ENCODE measurements around the gene SCAPER. TPM values are rescaled to one million over a fixed set of nuclear protein-coding genes. Genes with fewer than 3 reads are reported as not detected.
A peak's percentile ranks its signal among the peaks of the same experiment; 100 is the strongest.

The SCAPER gene
- total and polyA plus RNA-seq, 11 donors: 6.7 to 53.9 (median 38.3) TPM

GRCh38 chr15:76647612-76648011, 257.5 kb downstream of the SCAPER start:
- Histone ChIP-seq H3K4me3 (no peak overlapping the region), H3K4me1 (no peaks in the 10 kb centered on the region), H3K27ac (no peak overlapping the region), H3K9me3 (peaks cover 0 to 24% (median 0%) of the 10 kb centered on the region in 12 donors), H3K36me3 (peaks cover 0 to 17% (median 0%) of the 10 kb centered on the region in 9 donors), H3K27me3 (no peaks in the 10 kb centered on the region)
- TF ChIP-seq POLR2A (IDR thresholded peaks at IDR 0.05) (no peak), CTCF (IDR thresholded peaks at IDR 0.05) (no peak)
- intact Hi-C loops (cut with DNase I): loop anchor here in 1 of 10 donors (10.0 kb wide), 1 partner anchor 207 kb away; no protein-coding TSS in a partner anchor
- ATAC-seq (no peak), DNase-seq (no peak)
- WGBS, 4 donors: 92 to 96% (median 94%) methylated on average over 2 of the region's 2 CpGs

GRCh38 chr15:76644646-76645045, 260.5 kb downstream of the SCAPER start:
- 93 to 98% (median 97%) methylated on average over 1 of the region's 1 CpG for WGBS, 4 donors
- H3K4me1 ChIP-seq: no peaks in the 10 kb centered on the region
- H3K36me3 ChIP-seq: peaks cover 0 to 17% (median 0%) of the 10 kb centered on the region in 9 donors
- TF ChIP-seq POLR2A (IDR thresholded peaks at IDR 0.05): no peak
- TF ChIP-seq CTCF (IDR thresholded peaks at IDR 0.05): no peak
- no peak overlapping the region for H3K27ac ChIP-seq
- DNase-seq (no peak), ATAC-seq (no peak)
- intact Hi-C loops (cut with DNase I): loop anchor here in 1 of 10 donors (10.0 kb wide), 1 partner anchor 210 kb away; no protein-coding TSS in a partner anchor
- H3K4me3 ChIP-seq: no peak overlapping the region
- H3K9me3 ChIP-seq: peaks cover 0 to 15% (median 0%) of the 10 kb centered on the region in 12 donors
- no peaks in the 10 kb centered on the region for H3K27me3 ChIP-seq

GRCh38 chr15:76642671-76643070, 262.5 kb downstream of the SCAPER start:
- intact Hi-C loops (cut with DNase I): loop anchor here in 1 of 10 donors (10.0 kb wide), 1 partner anchor 212 kb away; no protein-coding TSS in a partner anchor
- DNase-seq (no peak), ATAC-seq (no peak)
- no peak overlapping the region for H3K27ac ChIP-seq
- no peak overlapping the region for H3K4me3 ChIP-seq
- peaks cover 0 to 8% (median 0%) of the 10 kb centered on the region in 9 donors for H3K36me3 ChIP-seq
- TF ChIP-seq POLR2A (IDR thresholded peaks at IDR 0.05): no peak
- TF ChIP-seq CTCF (IDR thresholded peaks at IDR 0.05): peak; percentile 24 to 52 (median 42)
- no peaks in the 10 kb centered on the region for H3K4me1 ChIP-seq
- no peaks in the 10 kb centered on the region for H3K27me3 ChIP-seq
- peaks cover 0 to 2% (median 0%) of the 10 kb centered on the region in 12 donors for H3K9me3 ChIP-seq

- H3K9me3 ChIP-seq: peaks cover 0 to 13% (median 5%) of the 10 kb centered on the region in 12 donors
- H3K27me3 ChIP-seq: no peaks in the 10 kb centered on the region
- intact Hi-C loops (cut with DNase I): loop anchor here in 1 of 10 donors (2.0 kb wide), 1 partner anchor 20 kb away; no protein-coding TSS in a partner anchor
- H3K4me1 ChIP-seq: peaks cover 0 to 9% (median 0%) of the 10 kb centered on the region in 12 donors
- WGBS, 4 donors: 90 to 98% (median 95%) methylated on average over 1 of the region's 1 CpG
- TF ChIP-seq POLR2A (IDR thresholded peaks at IDR 0.05): no peak
- no peak for TF ChIP-seq CTCF (IDR thresholded peaks at IDR 0.05)
- H3K27ac ChIP-seq: no peak overlapping the region
- no peak overlapping the region for H3K4me3 ChIP-seq
- H3K36me3 ChIP-seq: no peaks in the 10 kb centered on the region
- ATAC-seq (no peak), DNase-seq (no peak)
These were observed 268.0 kb downstream of the SCAPER start for GRCh38 chr15:76637166-76637565.
